HT1080 (cell line): ENCODE measurements around the gene NAA40. TPM values are rescaled to one million over a fixed set of nuclear protein-coding genes. Genes with fewer than 3 reads are reported as not detected.
"Not testable (repeated sequence)": the region's sequence is repeated elsewhere in the genome, so short reads cannot be mapped to it uniquely, and the experiment has no call there.

Experiments
- DNase-seq: peaks from one replicate; pipeline ENCODE4 v3.0.0-alpha.2; 2015; ENCODE audit warnings: low read depth
- total RNA-seq: library from RNA; depleted of rRNA; stranded (reverse); fragments of >200 nt; shearing (Covaris generic); gene quantifications from 2 replicates; pipeline ENCODE4 v1.2.3, GENCODE V29; 2014

The NAA40 gene
- total RNA-seq, 1 experiment from 2014 or later: 15.9 TPM

GRCh38 chr11:63937713-63938478, 906 bp upstream of the NAA40 start:
- no peak for DNase-seq

GRCh38 chr11:63939397-63939891, 642 bp downstream of the NAA40 start:
- DNase-seq: no peak

GRCh38 chr11:63940786-63941185, 2.0 kb downstream of the NAA40 start:
- no peak for DNase-seq

- DNase-seq: no peak
Observed at GRCh38 chr11:63941901-63942300, 3.1 kb downstream of the NAA40 start.

DNA sequence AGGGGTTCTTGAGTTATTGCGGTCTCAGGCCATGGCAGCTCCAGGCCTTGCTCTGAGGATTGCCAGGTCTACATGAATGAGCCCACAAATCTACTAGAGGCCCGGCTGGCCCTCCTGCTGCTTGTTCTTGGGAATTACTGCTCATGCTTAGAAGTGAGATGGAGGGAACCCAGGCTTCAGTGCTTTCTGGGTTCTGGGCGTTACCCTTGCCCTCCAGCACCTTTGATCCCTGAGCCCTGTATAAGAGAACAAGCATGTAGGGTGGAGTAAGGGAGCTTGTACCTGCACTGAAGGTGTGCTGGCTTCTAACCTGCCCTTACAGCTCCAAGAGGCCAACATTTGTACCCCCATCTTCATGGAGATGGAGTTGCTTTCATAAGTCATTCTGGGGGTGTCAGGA, 4.0 kb downstream of the NAA40 start:
- no peak for DNase-seq

DNA sequence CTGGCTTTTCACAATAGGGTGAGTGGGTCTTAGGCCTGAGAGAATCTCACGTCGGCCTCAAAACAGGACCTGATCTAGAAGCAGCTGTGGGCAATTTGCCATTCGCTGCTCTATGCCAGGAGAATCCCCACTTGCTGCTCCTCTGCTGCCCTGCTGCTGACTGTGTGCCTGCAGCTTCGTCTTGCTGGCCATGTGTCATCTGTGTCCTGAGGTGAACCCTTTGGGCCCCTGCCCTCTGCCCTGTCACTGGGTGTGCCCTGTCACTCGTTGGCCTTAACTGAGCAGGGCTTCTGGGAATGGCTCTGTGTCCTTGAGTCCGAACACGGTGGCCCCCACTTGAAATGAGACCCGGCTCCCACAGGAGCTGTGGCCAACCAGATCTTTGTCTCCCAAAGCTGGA, 6.2 kb downstream of the NAA40 start:
- no peak for DNase-seq

GRCh38 chr11:63945477-63946163, 6.8 kb downstream of the NAA40 start:
- DNase-seq: peak; percentile 68

GRCh38 chr11:63951779-63952536, 13.2 kb downstream of the NAA40 start:
- no peak for DNase-seq

DNA sequence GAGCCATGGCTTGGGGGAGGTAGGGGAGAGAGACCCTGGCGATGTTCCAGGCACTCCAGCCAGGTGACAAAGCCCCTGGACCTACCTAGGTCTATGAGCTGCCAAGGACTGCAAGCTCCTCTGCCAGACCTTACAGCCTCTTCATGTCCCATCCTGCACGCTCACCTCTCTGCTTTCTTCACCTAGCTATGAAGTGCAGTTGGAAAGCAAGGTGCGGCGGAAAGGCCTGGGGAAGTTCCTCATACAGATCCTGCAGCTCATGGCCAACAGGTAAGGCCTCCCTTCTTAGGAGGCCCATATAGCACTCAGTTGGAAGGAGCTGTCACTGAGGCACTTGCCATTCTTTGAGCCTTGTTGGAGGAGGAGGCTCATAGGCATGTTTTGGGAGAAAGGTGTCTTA, 13.8 kb downstream of the NAA40 start:
- DNase-seq: no peak

GRCh38 chr11:63958008-63958407, 19.2 kb downstream of the NAA40 start:
- no peak for DNase-seq

GRCh38 chr11:63961608-63962412, 23.0 kb downstream of the NAA40 start:
- no peak for DNase-seq

- DNase-seq: not testable (repeated sequence)
Observed at GRCh38 chr11:63963895-63964294, 25.1 kb downstream of the NAA40 start.

DNA sequence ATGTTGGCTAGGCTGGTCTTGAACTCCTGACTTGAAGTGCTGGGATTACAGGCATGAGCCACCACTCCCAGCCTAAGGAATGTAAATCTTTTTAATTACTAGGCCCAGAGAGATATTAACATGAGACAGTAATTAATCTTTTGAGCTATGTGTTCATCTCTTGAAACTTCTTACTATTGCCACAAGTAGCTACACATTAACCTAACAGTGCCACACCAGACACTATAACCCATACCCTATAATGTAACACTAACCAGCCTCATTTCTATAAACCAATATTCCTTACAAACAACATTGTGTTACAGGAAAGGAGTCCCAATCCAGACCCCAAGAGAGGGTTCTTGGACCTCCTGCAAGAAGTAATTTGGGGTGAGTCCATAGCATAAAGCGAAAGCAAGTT, 27.6 kb downstream of the NAA40 start:
- DNase-seq: no peak

DNA sequence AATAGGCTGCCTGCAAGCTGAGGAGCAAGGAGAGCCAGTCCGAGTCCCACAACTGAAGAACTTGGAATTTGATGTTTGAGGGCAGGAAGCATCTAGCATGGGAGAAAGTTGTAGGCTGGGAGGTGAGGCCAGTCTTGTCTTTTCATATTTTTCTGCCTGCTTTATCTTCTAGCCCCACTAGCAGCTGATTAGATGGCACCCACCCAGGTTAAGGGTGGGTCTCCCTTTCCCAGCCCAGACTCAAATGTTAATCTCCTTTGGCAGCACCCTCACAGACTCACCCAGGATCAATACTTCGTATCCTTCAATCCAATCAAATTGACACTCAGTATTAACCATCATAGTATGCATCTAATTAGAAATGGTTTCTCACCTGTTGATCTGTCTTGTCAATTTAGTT, 30.7 kb downstream of the NAA40 start:
- DNase-seq: no peak

DNA sequence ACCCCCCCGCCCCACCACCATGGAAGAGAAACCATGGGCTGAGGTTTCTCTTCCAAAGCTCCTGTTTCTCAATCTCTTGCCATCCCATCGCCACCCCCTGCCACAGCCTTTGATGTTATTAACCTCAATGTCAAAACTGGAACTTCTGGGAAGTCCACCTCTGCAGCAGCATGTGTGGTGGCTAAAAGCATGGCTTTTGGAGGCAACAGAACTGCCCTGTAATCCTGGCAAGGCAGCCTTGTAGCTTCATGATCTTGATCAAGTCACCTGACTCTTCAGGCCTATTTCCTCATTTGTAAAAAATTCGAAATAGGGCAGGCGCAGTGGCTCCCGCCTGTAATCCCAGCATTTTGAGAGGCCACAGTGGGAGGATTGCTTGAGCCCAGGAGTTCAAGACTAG, 32.1 kb downstream of the NAA40 start:
- no peak for DNase-seq

- DNase-seq: not testable (repeated sequence)
Observed at GRCh38 chr11:63973912-63974258, 35.1 kb downstream of the NAA40 start.

DNA sequence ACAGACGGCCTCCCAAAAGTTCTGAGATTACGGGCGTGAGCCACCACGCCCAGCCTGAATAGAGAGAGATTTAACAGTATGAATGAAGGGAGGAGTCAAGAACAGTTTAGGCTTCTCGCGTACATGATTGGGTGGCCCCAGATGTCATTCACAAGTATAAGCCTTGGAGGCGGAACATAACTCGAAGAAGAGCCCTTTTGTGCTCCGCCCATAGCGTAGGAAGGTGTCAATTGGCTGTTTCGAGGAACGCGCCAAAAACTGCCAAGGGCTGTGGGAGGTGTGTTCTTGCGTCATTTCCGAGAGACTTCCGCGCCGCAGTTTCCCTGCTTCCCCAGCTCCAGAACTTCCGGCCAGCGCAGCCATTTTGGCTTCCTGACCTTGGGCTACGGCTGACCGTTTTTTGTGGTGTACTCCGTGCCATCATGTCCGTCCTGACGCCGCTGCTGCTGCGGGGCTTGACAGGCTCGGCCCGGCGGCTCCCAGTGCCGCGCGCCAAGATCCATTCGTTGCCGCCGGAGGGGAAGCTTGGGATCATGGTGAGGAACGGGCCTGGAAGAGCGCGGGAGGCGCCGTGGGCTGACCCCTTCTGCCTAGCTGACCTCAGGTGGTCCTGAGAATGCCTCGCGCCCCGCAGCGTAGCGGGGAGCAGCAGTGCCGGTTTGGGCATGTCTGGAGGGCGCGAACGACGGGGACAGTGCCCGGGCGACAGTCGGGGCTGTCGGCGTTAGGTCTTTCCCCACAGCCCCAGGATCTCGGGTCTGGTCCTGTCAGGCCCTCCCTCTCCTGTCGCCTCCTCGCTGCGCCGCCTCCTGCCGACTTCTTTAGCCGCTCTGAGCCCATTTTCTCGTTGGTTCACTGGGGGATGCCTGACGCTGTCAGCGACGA, 35.7 kb downstream of the NAA40 start, which contains the start of gene COX8A:
Gene COX8A, plus strand, starts transcription at position 362 of the 885 bp plus-strand sequence. Its CDS starts 61 bp downstream, at position 423.
- DNase-seq: peak; percentile 100

GRCh38 chr11:63978551-63979239, 39.9 kb downstream of the NAA40 start:
- no peak for DNase-seq

DNA sequence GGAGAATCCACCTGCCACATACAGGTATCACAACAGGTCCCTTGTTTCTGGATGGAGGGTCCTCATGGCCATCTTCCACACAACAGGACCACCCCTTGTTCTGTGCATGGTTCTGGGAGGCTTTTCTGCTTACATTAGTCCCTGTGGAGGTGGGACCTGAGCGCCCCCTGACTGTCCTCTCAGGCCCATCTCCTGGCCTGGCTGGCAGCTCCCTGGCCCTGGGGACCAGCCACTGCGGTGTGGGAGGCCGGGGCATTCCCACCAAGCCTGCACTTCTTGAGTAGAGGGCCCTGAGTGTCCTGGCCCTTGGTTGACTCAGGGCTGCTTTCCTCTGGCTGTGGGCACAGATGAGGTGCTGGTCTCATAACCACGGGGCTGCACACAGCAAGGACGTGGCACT, 40.6 kb downstream of the NAA40 start:
- no peak for DNase-seq

- peak; percentile 33 for DNase-seq
Observed at GRCh38 chr11:63985812-63986155, 47.0 kb downstream of the NAA40 start.
